Sigmoid colon (tissue), 4 donors: ENCODE measurements around the gene DHDH.

Experiments used
- EP300 ChIP-seq, 4 donors: sonication (generic); formaldehyde crosslinking; IDR thresholded peaks; one replicate each; pipeline ENCODE4 v1.6.1; 2017; ENCODE audit warnings: antibody characterized with exemption in 4 of 4
- TF ChIP-seq, protein P1 (sequence below), 4 experiments: fragments of 450-650 bp in 3 of 4; fragments of 200-600 bp in 1 of 4; IDR thresholded peaks; one replicate each; pipeline ENCODE4 v1.5.1; 2016 to 2019; ENCODE audit warnings: antibody characterized with exemption in 4 of 4, mild to moderate bottlenecking in 3 of 4, moderate library complexity in 2 of 4

DNA sequence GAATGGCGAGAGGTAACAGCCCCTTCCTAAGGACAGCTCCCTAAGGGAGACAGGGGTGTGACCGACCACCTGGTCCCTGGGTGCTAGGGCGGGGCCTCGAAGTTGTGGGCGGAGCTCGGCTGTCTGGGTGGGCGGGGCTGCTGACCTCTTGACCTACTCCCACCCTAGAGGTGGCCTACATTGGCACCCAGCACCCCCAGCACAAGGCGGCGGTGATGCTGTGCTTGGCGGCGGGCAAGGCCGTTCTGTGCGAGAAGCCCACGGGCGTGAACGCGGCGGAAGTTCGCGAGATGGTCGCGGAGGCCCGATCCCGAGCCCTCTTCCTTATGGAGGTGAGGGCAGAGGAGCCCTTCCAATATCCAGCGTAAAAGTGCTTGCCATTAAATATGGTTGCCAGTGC, 2.4 kb downstream of the DHDH start:
- TF ChIP-seq, protein P1, sequence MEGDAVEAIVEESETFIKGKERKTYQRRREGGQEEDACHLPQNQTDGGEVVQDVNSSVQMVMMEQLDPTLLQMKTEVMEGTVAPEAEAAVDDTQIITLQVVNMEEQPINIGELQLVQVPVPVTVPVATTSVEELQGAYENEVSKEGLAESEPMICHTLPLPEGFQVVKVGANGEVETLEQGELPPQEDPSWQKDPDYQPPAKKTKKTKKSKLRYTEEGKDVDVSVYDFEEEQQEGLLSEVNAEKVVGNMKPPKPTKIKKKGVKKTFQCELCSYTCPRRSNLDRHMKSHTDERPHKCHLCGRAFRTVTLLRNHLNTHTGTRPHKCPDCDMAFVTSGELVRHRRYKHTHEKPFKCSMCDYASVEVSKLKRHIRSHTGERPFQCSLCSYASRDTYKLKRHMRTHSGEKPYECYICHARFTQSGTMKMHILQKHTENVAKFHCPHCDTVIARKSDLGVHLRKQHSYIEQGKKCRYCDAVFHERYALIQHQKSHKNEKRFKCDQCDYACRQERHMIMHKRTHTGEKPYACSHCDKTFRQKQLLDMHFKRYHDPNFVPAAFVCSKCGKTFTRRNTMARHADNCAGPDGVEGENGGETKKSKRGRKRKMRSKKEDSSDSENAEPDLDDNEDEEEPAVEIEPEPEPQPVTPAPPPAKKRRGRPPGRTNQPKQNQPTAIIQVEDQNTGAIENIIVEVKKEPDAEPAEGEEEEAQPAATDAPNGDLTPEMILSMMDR (IDR thresholded peaks at IDR 0.05) = no peak
- no peak for TF ChIP-seq EP300 (IDR thresholded peaks at IDR 0.05)
